ENCODE measurements around the gene PCSK2.

Gene PCSK2

GRCh38 chr20:17453592-17453991 lies 226.8 kb downstream of the PCSK2 start:
- Histone ChIP-seq H3K4me3 (ENCODE audit: low read length in 2 of 2) (no peak overlapping the region), H3K9ac (ENCODE audit: low read depth in 1 of 2, low read length in 2 of 2) (no peak overlapping the region), H3K27ac (ENCODE audit: low read depth in 2 of 2, low read length in 2 of 2) (no peak overlapping the region), H3K36me3 (ENCODE audit: control insufficient read depth in 2 of 2, insufficient read depth in 2 of 2, low read length in 2 of 2) (no peaks in the 10 kb centered on the region), H3K9me3 (ENCODE audit: control insufficient read depth in 2 of 2, low read length in 2 of 2) (no peaks in the 10 kb centered on the region), H3K4me1 (ENCODE audit: control insufficient read depth in 2 of 2, insufficient read depth in 2 of 2, low read length in 2 of 2) (no peaks in the 10 kb centered on the region), H3K27me3 (ENCODE audit: control insufficient read depth in 2 of 2, insufficient read depth in 2 of 2, low read length in 2 of 2) (peaks cover 3 to 7% of the 10 kb centered on the region in 2 donors)

DNA sequence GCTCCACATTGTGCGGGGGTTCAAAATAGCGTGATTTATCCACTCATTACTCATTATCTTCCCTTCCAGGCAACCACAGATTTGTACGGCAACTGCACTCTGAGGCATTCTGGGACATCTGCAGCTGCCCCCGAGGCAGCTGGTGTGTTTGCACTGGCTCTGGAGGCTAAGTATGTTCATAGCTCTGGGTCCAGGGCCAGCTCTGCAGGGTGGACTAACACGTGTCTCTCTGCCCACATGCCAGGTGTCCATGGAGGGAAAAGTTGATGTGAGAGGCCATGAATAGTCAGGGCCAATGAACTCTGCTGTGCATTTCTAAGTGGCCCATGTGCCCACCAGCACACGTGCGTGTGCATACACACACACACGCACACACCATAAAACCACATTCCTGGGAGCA lies 229.4 kb downstream of the PCSK2 start:
- H3K27ac ChIP-seq (ENCODE audit: low read depth in 2 of 2, low read length in 2 of 2), result no peak overlapping the region
- H3K9me3 ChIP-seq (ENCODE audit: control insufficient read depth in 2 of 2, low read length in 2 of 2), result no peaks in the 10 kb centered on the region
- no peak overlapping the region for H3K9ac ChIP-seq (ENCODE audit: low read depth in 1 of 2, low read length in 2 of 2)
- H3K4me3 ChIP-seq (ENCODE audit: low read length in 2 of 2), result no peak overlapping the region
- H3K4me1 ChIP-seq (ENCODE audit: control insufficient read depth in 2 of 2, insufficient read depth in 2 of 2, low read length in 2 of 2), result no peaks in the 10 kb centered on the region
- peaks cover 3 to 7% of the 10 kb centered on the region in 2 donors for H3K27me3 ChIP-seq (ENCODE audit: control insufficient read depth in 2 of 2, insufficient read depth in 2 of 2, low read length in 2 of 2)
- no peaks in the 10 kb centered on the region for H3K36me3 ChIP-seq (ENCODE audit: control insufficient read depth in 2 of 2, insufficient read depth in 2 of 2, low read length in 2 of 2)

DNA sequence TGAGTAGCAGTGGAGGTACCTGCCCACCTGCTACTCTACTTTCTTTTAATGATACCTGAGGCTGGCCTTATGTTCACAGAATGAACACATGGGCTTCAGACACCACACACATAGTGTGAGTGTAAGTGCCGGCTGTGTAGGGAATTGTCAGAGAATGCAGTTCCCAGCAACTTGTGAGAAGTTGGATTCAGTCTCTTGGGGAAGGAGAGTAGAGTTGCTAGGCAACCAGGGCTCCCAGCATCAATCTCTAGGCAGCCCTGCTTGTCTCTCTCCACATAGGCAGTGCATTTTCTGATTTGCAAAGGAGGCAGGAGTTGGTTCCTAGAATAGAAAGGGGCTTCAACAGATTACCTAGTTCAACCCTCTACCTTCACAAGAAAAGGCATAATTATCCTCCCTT lies 230.2 kb downstream of the PCSK2 start:
- Histone ChIP-seq H3K4me3 (ENCODE audit: low read length in 2 of 2) (no peak overlapping the region), H3K9ac (ENCODE audit: low read depth in 1 of 2, low read length in 2 of 2) (no peak overlapping the region), H3K4me1 (ENCODE audit: control insufficient read depth in 2 of 2, insufficient read depth in 2 of 2, low read length in 2 of 2) (no peaks in the 10 kb centered on the region), H3K27ac (ENCODE audit: low read depth in 2 of 2, low read length in 2 of 2) (no peak overlapping the region), H3K9me3 (ENCODE audit: control insufficient read depth in 2 of 2, low read length in 2 of 2) (no peaks in the 10 kb centered on the region), H3K27me3 (ENCODE audit: control insufficient read depth in 2 of 2, insufficient read depth in 2 of 2, low read length in 2 of 2) (peaks cover 3 to 7% of the 10 kb centered on the region in 2 donors), H3K36me3 (ENCODE audit: control insufficient read depth in 2 of 2, insufficient read depth in 2 of 2, low read length in 2 of 2) (no peaks in the 10 kb centered on the region)

DNA sequence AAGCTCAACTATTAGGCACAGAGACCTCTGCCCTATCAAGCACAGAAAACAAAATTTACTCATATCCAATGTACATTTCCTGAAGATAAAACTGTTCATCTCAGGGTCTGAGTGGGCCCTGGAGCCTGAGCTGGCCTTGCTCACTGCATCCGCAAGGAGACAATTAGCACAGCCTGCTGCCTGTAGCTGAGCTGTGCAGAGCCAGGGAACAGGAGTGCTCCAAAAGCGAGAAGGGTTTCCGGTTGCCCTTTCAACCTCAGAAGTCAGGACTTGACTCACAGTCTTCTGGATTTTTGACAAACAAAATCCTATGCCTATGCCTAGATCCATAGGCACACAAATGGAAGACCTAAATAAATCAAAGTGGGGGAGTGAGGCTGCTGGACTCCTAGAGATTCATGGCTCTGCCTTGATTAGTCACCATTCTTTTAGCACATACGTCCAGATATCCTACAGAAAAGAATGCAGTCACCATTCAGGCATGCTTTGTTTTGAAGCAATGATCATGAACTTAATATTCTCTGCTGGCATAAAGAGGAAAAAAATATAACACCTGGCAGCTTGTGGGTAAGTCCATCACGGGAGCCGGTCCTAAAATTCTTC lies 230.8 kb downstream of the PCSK2 start:
- H3K36me3 ChIP-seq (ENCODE audit: control insufficient read depth in 2 of 2, insufficient read depth in 2 of 2, low read length in 2 of 2), result no peaks in the 10 kb centered on the region
- no peak overlapping the region for H3K9ac ChIP-seq (ENCODE audit: low read depth in 1 of 2, low read length in 2 of 2)
- H3K9me3 ChIP-seq (ENCODE audit: control insufficient read depth in 2 of 2, low read length in 2 of 2), result no peaks in the 10 kb centered on the region
- H3K4me3 ChIP-seq (ENCODE audit: low read length in 2 of 2), result no peak overlapping the region
- H3K4me1 ChIP-seq (ENCODE audit: control insufficient read depth in 2 of 2, insufficient read depth in 2 of 2, low read length in 2 of 2), result no peaks in the 10 kb centered on the region
- H3K27ac ChIP-seq (ENCODE audit: low read depth in 2 of 2, low read length in 2 of 2), result no peak overlapping the region
- peaks cover 3 to 7% of the 10 kb centered on the region in 2 donors for H3K27me3 ChIP-seq (ENCODE audit: control insufficient read depth in 2 of 2, insufficient read depth in 2 of 2, low read length in 2 of 2)

GRCh38 chr20:17460119-17460518 lies 233.3 kb downstream of the PCSK2 start:
- Histone ChIP-seq H3K9ac (ENCODE audit: low read depth in 1 of 2, low read length in 2 of 2) (no peak overlapping the region), H3K9me3 (ENCODE audit: control insufficient read depth in 2 of 2, low read length in 2 of 2) (no peaks in the 10 kb centered on the region), H3K4me3 (ENCODE audit: low read length in 2 of 2) (no peak overlapping the region), H3K4me1 (ENCODE audit: control insufficient read depth in 2 of 2, insufficient read depth in 2 of 2, low read length in 2 of 2) (no peaks in the 10 kb centered on the region), H3K27me3 (ENCODE audit: control insufficient read depth in 2 of 2, insufficient read depth in 2 of 2, low read length in 2 of 2) (peaks cover 3 to 5% of the 10 kb centered on the region in 2 donors), H3K27ac (ENCODE audit: low read depth in 2 of 2, low read length in 2 of 2) (no peak overlapping the region), H3K36me3 (ENCODE audit: control insufficient read depth in 2 of 2, insufficient read depth in 2 of 2, low read length in 2 of 2) (no peaks in the 10 kb centered on the region)

- Histone ChIP-seq H3K36me3 (ENCODE audit: control insufficient read depth in 2 of 2, insufficient read depth in 2 of 2, low read length in 2 of 2) (no peaks in the 10 kb centered on the region), H3K27me3 (ENCODE audit: control insufficient read depth in 2 of 2, insufficient read depth in 2 of 2, low read length in 2 of 2) (peaks cover 0 to 2% of the 10 kb centered on the region in 2 donors), H3K27ac (ENCODE audit: low read depth in 2 of 2, low read length in 2 of 2) (no peak overlapping the region), H3K4me1 (ENCODE audit: control insufficient read depth in 2 of 2, insufficient read depth in 2 of 2, low read length in 2 of 2) (no peaks in the 10 kb centered on the region), H3K4me3 (ENCODE audit: low read length in 2 of 2) (no peak overlapping the region), H3K9ac (ENCODE audit: low read depth in 1 of 2, low read length in 2 of 2) (no peak overlapping the region), H3K9me3 (ENCODE audit: control insufficient read depth in 2 of 2, low read length in 2 of 2) (no peaks in the 10 kb centered on the region)
Measured at GRCh38 chr20:17461941-17462340, 235.1 kb downstream of the PCSK2 start.

DNA sequence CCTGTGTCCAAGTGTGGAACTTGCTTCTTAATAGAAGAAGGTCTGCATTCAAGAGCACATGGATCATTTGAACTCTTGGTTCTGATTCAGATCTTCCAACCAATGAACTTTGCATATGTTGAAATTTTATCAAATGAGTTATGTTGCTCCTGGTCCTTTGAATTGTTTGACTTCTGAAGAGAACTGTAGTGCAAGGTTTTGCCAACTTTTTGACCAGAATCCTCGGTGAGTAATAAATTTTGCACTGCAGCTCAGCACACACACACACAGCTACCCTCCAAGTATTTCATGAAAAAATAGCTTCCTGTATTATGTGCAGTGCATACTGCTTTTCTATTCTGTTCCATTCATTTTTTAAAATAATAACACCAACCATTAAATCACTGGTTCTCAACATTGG lies 236.9 kb downstream of the PCSK2 start:
- H3K27me3 ChIP-seq (ENCODE audit: control insufficient read depth in 2 of 2, insufficient read depth in 2 of 2, low read length in 2 of 2), result no peaks in the 10 kb centered on the region
- no peaks in the 10 kb centered on the region for H3K36me3 ChIP-seq (ENCODE audit: control insufficient read depth in 2 of 2, insufficient read depth in 2 of 2, low read length in 2 of 2)
- no peak overlapping the region for H3K27ac ChIP-seq (ENCODE audit: low read depth in 2 of 2, low read length in 2 of 2)
- H3K4me3 ChIP-seq (ENCODE audit: low read length in 2 of 2), result no peak overlapping the region
- H3K4me1 ChIP-seq (ENCODE audit: control insufficient read depth in 2 of 2, insufficient read depth in 2 of 2, low read length in 2 of 2), result no peaks in the 10 kb centered on the region
- no peaks in the 10 kb centered on the region for H3K9me3 ChIP-seq (ENCODE audit: control insufficient read depth in 2 of 2, low read length in 2 of 2)
- no peak overlapping the region for H3K9ac ChIP-seq (ENCODE audit: low read depth in 1 of 2, low read length in 2 of 2)

DNA sequence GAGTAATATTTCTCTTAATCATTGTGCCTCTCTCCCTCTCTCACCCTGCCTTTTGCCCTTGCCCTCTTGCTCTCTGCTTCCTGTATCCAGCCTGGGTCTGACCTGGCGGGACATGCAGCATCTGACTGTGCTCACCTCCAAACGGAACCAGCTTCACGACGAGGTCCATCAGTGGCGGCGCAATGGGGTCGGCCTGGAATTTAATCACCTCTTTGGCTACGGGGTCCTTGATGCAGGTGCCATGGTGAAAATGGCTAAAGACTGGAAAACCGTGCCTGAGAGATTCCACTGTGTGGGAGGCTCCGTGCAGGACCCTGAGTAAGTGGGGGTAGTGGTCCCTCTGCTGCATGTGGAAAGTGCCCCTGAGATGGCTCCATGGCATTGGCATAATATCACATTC lies 238.4 kb downstream of the PCSK2 start:
- no peaks in the 10 kb centered on the region for H3K27me3 ChIP-seq (ENCODE audit: control insufficient read depth in 2 of 2, insufficient read depth in 2 of 2, low read length in 2 of 2)
- no peaks in the 10 kb centered on the region for H3K36me3 ChIP-seq (ENCODE audit: control insufficient read depth in 2 of 2, insufficient read depth in 2 of 2, low read length in 2 of 2)

DNA sequence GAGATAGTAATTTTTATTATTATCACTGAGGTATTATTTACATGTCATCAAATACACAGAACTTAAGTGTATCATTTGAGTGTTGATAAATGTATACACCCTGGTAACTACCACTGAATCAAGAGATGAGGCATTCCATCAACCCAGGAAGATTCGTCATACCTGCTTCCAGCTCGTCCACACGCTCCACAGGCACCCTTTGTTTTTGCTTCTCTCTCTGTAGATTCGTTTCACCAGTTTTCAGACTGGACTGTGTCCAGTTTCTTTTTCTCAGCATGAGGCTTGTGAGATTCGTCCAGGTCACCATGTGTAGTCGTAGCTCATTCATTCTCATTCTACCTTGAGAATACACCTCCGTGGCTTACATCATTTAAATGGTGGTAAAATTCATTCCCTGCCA lies 239.8 kb downstream of the PCSK2 start:
- Histone ChIP-seq H3K4me3 (ENCODE audit: low read length in 2 of 2) (no peak overlapping the region), H3K9me3 (ENCODE audit: control insufficient read depth in 2 of 2, low read length in 2 of 2) (no peaks in the 10 kb centered on the region), H3K27ac (ENCODE audit: low read depth in 2 of 2, low read length in 2 of 2) (no peak overlapping the region), H3K9ac (ENCODE audit: low read depth in 1 of 2, low read length in 2 of 2) (no peak overlapping the region), H3K4me1 (ENCODE audit: control insufficient read depth in 2 of 2, insufficient read depth in 2 of 2, low read length in 2 of 2) (peaks cover 0 to 2% of the 10 kb centered on the region in 2 donors), H3K36me3 (ENCODE audit: control insufficient read depth in 2 of 2, insufficient read depth in 2 of 2, low read length in 2 of 2) (no peaks in the 10 kb centered on the region), H3K27me3 (ENCODE audit: control insufficient read depth in 2 of 2, insufficient read depth in 2 of 2, low read length in 2 of 2) (no peaks in the 10 kb centered on the region)

More for the DNA sequence above, 238.4 kb downstream of the PCSK2 start:
- Histone ChIP-seq H3K27ac (ENCODE audit: low read depth in 2 of 2, low read length in 2 of 2) (no peak overlapping the region), H3K4me3 (ENCODE audit: low read length in 2 of 2) (no peak overlapping the region), H3K9ac (ENCODE audit: low read depth in 1 of 2, low read length in 2 of 2) (no peak overlapping the region), H3K9me3 (ENCODE audit: control insufficient read depth in 2 of 2, low read length in 2 of 2) (no peaks in the 10 kb centered on the region), H3K4me1 (ENCODE audit: control insufficient read depth in 2 of 2, insufficient read depth in 2 of 2, low read length in 2 of 2) (peaks cover 0 to 2% of the 10 kb centered on the region in 2 donors)

DNA sequence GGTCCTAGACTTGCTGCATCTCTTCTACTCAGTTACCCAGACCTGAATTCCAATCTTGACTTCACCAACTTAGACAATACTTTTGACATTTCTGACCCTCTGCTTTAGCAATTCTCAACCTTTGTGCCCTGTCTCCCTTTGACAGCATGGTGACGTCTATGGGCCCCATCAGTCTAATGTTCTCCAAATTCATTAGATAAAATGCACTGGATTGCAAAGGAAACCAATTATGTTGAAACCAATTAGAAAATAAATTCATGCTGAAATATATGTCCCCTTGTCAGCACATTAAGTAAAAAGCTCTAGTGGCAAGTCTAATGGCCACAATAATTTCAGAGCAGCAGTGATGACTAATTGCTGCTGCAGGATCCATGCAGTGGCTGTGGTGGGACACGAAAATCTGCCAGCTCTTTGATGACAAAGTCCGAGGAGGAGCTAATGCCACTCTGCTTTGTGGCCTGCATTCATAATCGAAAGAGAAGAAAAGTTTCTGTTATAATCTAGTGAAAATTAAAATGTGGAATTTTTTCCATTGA lies 240.3 kb downstream of the PCSK2 start:
- Histone ChIP-seq H3K36me3 (ENCODE audit: control insufficient read depth in 2 of 2, insufficient read depth in 2 of 2, low read length in 2 of 2) (no peaks in the 10 kb centered on the region), H3K4me1 (ENCODE audit: control insufficient read depth in 2 of 2, insufficient read depth in 2 of 2, low read length in 2 of 2) (peaks cover 0 to 2% of the 10 kb centered on the region in 2 donors), H3K27ac (ENCODE audit: low read depth in 2 of 2, low read length in 2 of 2) (no peak overlapping the region), H3K4me3 (ENCODE audit: low read length in 2 of 2) (no peak overlapping the region), H3K9me3 (ENCODE audit: control insufficient read depth in 2 of 2, low read length in 2 of 2) (no peaks in the 10 kb centered on the region), H3K27me3 (ENCODE audit: control insufficient read depth in 2 of 2, insufficient read depth in 2 of 2, low read length in 2 of 2) (no peaks in the 10 kb centered on the region), H3K9ac (ENCODE audit: low read depth in 1 of 2, low read length in 2 of 2) (no peak overlapping the region)
